Neural cell (in vitro differentiated cells): ENCODE data around the gene MBTD1. TPM values are rescaled to one million over a fixed set of nuclear protein-coding genes. Genes with fewer than 3 reads are reported as not detected.

Source experiments
- H2AFZ ChIP-seq: fragments of 200-600, 300-800 bp; sonication (generic), shearing (Covaris generic); 2 replicates; pipeline ENCODE4 v1.6.0; 2014; ENCODE audit warnings: low read depth, mild to moderate bottlenecking, antibody characterized with exemption, low read length, moderate library complexity
- H3F3A ChIP-seq: fragments of 200-600 bp; shearing (Covaris generic); 2 replicates; pipeline ENCODE4 v1.6.1; 2016; ENCODE audit warnings: mild to moderate bottlenecking, moderate library complexity, mixed read lengths, antibody characterized with exemption, low read length; ENCODE audit not compliant: insufficient read depth, poor library complexity, severe bottlenecking
- H3K27ac ChIP-seq: fragments of 200-600, 300-800 bp; sonication (generic), shearing (Covaris generic); 2 replicates; pipeline ENCODE4 v1.5.1; 2014; ENCODE audit warnings: mild to moderate bottlenecking, low read length, moderate library complexity
- H3K27me3 ChIP-seq: fragments of 300-800, 200-600 bp; sonication (generic), shearing (Covaris generic); 2 replicates; pipeline ENCODE4 v1.6.0; 2014; ENCODE audit warnings: mild to moderate bottlenecking, low read depth, low read length, moderate library complexity; ENCODE audit not compliant: insufficient read depth
- H3K36me3 ChIP-seq: fragments of 300-800, 200-600 bp; sonication (generic), shearing (Covaris generic); 2 replicates; pipeline ENCODE4 v1.5.1; 2014; ENCODE audit warnings: mild to moderate bottlenecking, antibody characterized with exemption, low read length, moderate library complexity; ENCODE audit not compliant: insufficient read depth
- H3K4me2 ChIP-seq: fragments of 300-800, 200-600 bp; sonication (generic), shearing (Covaris generic); 2 replicates; pipeline ENCODE4 v1.6.0; 2014; ENCODE audit warnings: mild to moderate bottlenecking, low read length
- H3K4me3 ChIP-seq: fragments of 300-800, 200-600 bp; sonication (generic), shearing (Covaris generic); 2 replicates; pipeline ENCODE4 v1.5.1; 2014; ENCODE audit warnings: mild to moderate bottlenecking, low read length, moderate library complexity
- H3K79me2 ChIP-seq: fragments of 200-600 bp; shearing (Covaris generic); replicated peaks from 2 replicates; pipeline ENCODE4 v1.6.0; 2014; ENCODE audit warnings: mild to moderate bottlenecking, low read length, moderate library complexity; ENCODE audit not compliant: insufficient read depth
- H3K9ac ChIP-seq: fragments of 300-800, 200-600 bp; sonication (generic), shearing (Covaris generic); 2 replicates; pipeline ENCODE4 v1.6.1; 2016; ENCODE audit warnings: mild to moderate bottlenecking, low read length, mixed read lengths
- H3K9me2 ChIP-seq: fragments of 200-600 bp; shearing (Covaris generic); 2 replicates; pipeline ENCODE4 v1.6.1; 2016; ENCODE audit warnings: mild to moderate bottlenecking, low read length, mixed read lengths; ENCODE audit not compliant: insufficient read depth
- H3K9me3 ChIP-seq: fragments of 200-600, 300-800 bp; sonication (generic), shearing (Covaris generic); 2 replicates; pipeline ENCODE4 v1.6.1; 2016; ENCODE audit warnings: mild to moderate bottlenecking, mixed run types, low read length, moderate library complexity, mixed read lengths
- H4K20me1 ChIP-seq: fragments of 200-600 bp; shearing (Covaris generic); 2 replicates; pipeline ENCODE4 v1.6.1; 2016; ENCODE audit warnings: mild to moderate bottlenecking, mixed run types; ENCODE audit not compliant: insufficient read depth
- CTCF ChIP-seq: fragments of 450-650 bp; IDR thresholded peaks from 2 replicates; pipeline ENCODE4 v1.5.1; 2014; ENCODE audit warnings: antibody characterized with exemption, mild to moderate bottlenecking, moderate library complexity; ENCODE audit not compliant: poor library complexity, severe bottlenecking
- EP300 ChIP-seq: fragments of 450-650 bp; conservative IDR thresholded peaks from 2 replicates; pipeline ENCODE4 v1.6.1; 2014; ENCODE audit warnings: antibody characterized with exemption, mild to moderate bottlenecking, moderate library complexity; ENCODE audit not compliant: poor library complexity, severe bottlenecking
- EZH2 ChIP-seq: fragments of 200-600, 300-800 bp; shearing (Covaris generic), sonication (generic); IDR thresholded peaks from 2 replicates; pipeline ENCODE4 v1.6.1; 2014; ENCODE audit warnings: antibody characterized with exemption, low read length, borderline replicate concordance, mild to moderate bottlenecking; ENCODE audit not compliant: insufficient read depth, poor library complexity, severe bottlenecking
- MXI1 ChIP-seq: fragments of 450-650 bp; conservative IDR thresholded peaks from 2 replicates; pipeline ENCODE4 v1.6.1; 2014; ENCODE audit warnings: antibody characterized with exemption, mild to moderate bottlenecking; ENCODE audit not compliant: poor library complexity, severe bottlenecking
- POLR2AphosphoS5 ChIP-seq: IDR thresholded peaks from 2 replicates; pipeline ENCODE4 v1.6.1; 2012
- RAD21 ChIP-seq: fragments of 450-650 bp; conservative IDR thresholded peaks from 2 replicates; pipeline ENCODE4 v1.6.1; 2014; ENCODE audit warnings: antibody characterized with exemption, mild to moderate bottlenecking, moderate library complexity
- REST ChIP-seq: IDR thresholded peaks from 2 replicates; pipeline ENCODE4 v1.6.1; 2012; ENCODE audit warnings: borderline replicate concordance
- SMC3 ChIP-seq: fragments of 450-650 bp; conservative IDR thresholded peaks from 2 replicates; pipeline ENCODE4 v1.6.1; 2014; ENCODE audit warnings: antibody characterized with exemption, mild to moderate bottlenecking, moderate library complexity; ENCODE audit not compliant: poor library complexity
- TAF1 ChIP-seq: IDR thresholded peaks from 2 replicates; pipeline ENCODE4 v1.6.1; 2012; ENCODE audit warnings: low read depth
- polyA plus RNA-seq: library from polyadenylated mRNA; depleted of rRNA; stranded (reverse); fragments of >200 nt; gene quantifications from 2 replicates; pipeline ENCODE4 v1.2.3, GENCODE V29; 2014

Gene MBTD1
- polyA plus RNA-seq, 1 donor from 2014 or later = 70.0 TPM

GRCh38 chr17:51197754-51198153 is 62.1 kb downstream of the MBTD1 start:
- H3K27me3 ChIP-seq = no peaks in the 10 kb centered on the region
- no peaks in the 10 kb centered on the region for H3K9me3 ChIP-seq
- TF ChIP-seq EZH2 = no peak
- no peak for TF ChIP-seq POLR2AphosphoS5
- no peak for TF ChIP-seq REST
- TF ChIP-seq CTCF = no peak
- TF ChIP-seq EP300 = no peak
- no peak for TF ChIP-seq RAD21
- no peak for TF ChIP-seq MXI1
- no peak for TF ChIP-seq SMC3
- TF ChIP-seq TAF1 = no peak
- H3K36me3 ChIP-seq = peaks cover 12% of the 10 kb centered on the region
- H3K4me3 ChIP-seq = no peak overlapping the region
- H4K20me1 ChIP-seq = no peaks in the 10 kb centered on the region
- H3K27ac ChIP-seq = no peak overlapping the region
- H3K9me2 ChIP-seq = no peaks in the 10 kb centered on the region
- H3K79me2 ChIP-seq = no peaks in the 10 kb centered on the region
- no peak overlapping the region for H2AFZ ChIP-seq
- no peak overlapping the region for H3K4me2 ChIP-seq
- no peak overlapping the region for H3K9ac ChIP-seq
- no peaks in the 10 kb centered on the region for H3F3A ChIP-seq

- TF ChIP-seq TAF1 = no peak
- no peak for TF ChIP-seq RAD21
- no peak for TF ChIP-seq MXI1
- no peak for TF ChIP-seq EZH2
- TF ChIP-seq EP300 = no peak
- no peak for TF ChIP-seq POLR2AphosphoS5
- no peak for TF ChIP-seq SMC3
- no peak for TF ChIP-seq CTCF
- TF ChIP-seq REST = no peak
- Histone ChIP-seq H3K36me3 (peaks cover 17% of the 10 kb centered on the region), H4K20me1 (no peaks in the 10 kb centered on the region), H3F3A (no peaks in the 10 kb centered on the region), H3K9ac (no peak overlapping the region), H2AFZ (no peak overlapping the region), H3K79me2 (no peaks in the 10 kb centered on the region), H3K4me3 (no peak overlapping the region), H3K4me2 (no peak overlapping the region), H3K27me3 (no peaks in the 10 kb centered on the region), H3K27ac (no peak overlapping the region), H3K9me3 (no peaks in the 10 kb centered on the region), H3K9me2 (no peaks in the 10 kb centered on the region)
Measured at GRCh38 chr17:51191895-51192294, 68.0 kb downstream of the MBTD1 start.
